ENCODE measurements around the gene EIF4G2. TPM values are rescaled to one million over a fixed set of nuclear protein-coding genes. Genes with fewer than 3 reads are reported as not detected.

EIF4G2 gene
- total RNA-seq, 2 experiments from 2014 or later: 586 to 630 TPM

DNA sequence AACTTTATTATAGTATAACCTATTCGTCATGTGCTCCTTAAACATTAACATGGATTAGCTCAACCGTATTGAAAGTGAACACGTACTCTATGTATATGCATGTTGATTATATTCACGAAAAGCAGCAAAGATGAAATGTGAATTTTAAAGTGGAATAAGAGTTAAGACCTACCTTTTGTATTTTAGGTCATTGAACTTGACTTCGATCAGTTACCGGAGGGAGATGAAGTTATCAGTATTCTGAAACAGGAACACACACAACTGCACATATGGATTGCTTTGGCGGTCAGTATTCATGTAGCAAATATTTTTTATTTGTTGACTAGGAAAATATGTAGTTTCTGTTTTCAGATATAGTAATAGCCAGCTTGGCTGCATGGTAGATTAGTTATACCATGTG lies 56.2 kb downstream of the EIF4G2 start:
- Mint-ChIP-seq H3K27me3 (no peaks in the 10 kb centered on the region), H3K36me3 (peaks cover 8% of the 10 kb centered on the region), H3K9me3 (no peaks in the 10 kb centered on the region), H3K27ac (no peak overlapping the region), H3K4me3 (peak overlapping the region; percentile 87), H3K4me1 (peaks cover 22% of the 10 kb centered on the region)
- no peak for ATAC-seq (ENCODE audit: low read depth)
- POLR2A ChIA-PET: interaction anchor here (2.9 kb wide), 1 partner anchor 57 kb away, joined by 19 read pairs; the partner anchor contains the start of gene EIF4G2
- no peak for DNase-seq

DNA sequence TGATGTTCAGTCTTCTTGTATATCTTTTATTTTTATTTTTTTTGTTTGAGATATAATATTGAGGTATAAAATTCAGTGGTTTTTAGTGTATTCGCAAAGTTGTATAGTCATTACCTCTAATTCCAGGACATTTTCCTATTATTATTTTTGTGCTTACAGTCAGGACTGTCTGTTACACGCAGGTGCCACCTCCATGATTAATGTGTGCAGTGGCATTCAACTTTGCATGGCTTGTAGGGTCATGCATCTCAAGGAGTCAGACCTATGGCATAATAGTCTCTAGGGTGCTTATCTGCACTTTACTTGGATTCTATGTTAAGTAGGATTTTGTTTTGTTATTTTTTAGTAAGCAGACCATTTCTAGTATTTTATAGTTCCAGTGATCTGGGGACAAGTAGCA lies 56.7 kb downstream of the EIF4G2 start:
- DNase-seq: no peak
- H3K4me1 Mint-ChIP-seq: peaks cover 22% of the 10 kb centered on the region
- ATAC-seq (ENCODE audit: low read depth): no peak
- H3K4me3 Mint-ChIP-seq: peak overlapping the region; percentile 87
- no peaks in the 10 kb centered on the region for H3K9me3 Mint-ChIP-seq
- peak overlapping the region; percentile 84 for H3K27ac Mint-ChIP-seq
- H3K36me3 Mint-ChIP-seq: peaks cover 8% of the 10 kb centered on the region
- H3K27me3 Mint-ChIP-seq: no peaks in the 10 kb centered on the region
- POLR2A ChIA-PET: interaction anchor here (1.5 to 2.9 kb wide), 2 partner anchors 14 to 57 kb away, joined by 4 to 19 read pairs; partner anchors contain the start of gene EIF4G2

DNA sequence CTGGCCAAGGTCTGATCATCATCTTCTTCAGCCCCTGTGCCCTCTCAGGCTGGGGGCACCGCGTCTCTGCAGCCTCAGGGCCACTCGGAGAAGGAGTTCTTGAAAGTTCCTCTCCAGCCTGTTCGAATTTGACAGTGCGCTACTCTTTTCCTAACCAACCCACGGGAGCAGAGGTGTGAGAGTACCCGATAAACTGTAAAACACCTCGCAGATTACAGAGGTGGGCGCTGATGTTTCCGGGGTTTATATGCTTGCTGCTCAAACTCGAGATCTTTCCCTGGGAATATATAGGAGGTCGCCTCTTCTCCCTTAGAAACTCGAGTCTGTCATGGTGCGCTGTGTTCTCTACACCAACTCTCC lies 57.2 kb downstream of the EIF4G2 start:
- DNase-seq (no peak), ATAC-seq (ENCODE audit: low read depth) (peak; percentile 11)

DNA sequence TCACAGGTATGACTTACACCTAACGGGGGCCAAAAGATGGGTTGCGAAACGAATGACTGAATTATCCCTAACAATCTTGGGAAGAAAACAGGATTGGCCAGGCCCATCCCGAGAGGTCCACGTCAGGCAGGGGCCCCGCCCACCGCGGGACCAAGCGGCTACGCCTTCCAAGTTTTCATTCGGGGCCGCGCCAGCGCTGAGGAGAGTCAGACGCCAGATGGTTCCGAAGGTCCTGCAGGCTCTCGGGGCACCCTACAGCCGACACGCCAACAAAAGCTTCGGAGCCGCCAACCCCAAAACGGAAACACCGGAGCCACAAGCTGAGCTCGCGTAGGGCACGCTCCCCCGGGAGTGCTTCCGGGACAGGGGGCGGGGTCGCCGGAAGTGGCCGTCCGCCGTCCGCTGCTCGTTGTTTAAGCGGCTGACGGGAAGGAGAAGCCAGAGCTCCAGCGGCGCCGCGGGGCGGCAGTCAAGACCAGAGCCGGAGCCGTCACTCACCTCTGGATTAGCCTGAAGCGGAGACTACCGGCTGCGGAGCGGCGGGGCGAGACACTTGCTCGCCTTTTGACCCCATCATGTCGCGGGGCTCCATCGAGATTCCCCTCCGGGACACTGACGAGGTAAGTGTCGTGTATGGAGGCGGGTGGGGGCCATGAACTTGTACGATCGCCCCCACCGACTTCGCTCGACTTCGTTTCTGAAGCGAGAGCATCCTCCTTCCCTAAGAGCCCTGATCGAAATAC lies 57.7 kb downstream of the EIF4G2 start, which contains the start of gene CTR9:
Gene CTR9, plus strand, starts transcription at position 409 of the 743 bp plus-strand sequence. Its CDS starts 167 bp downstream, at position 576.
- POLR2A ChIA-PET: interaction anchor here (0.8 to 2.9 kb wide), 8 partner anchors 13 to 299 kb away, joined by 3 to 19 read pairs (median 4); partner anchors contain the start of genes EIF4G2 and ZBED5
- peak within 1 kb of the TSS; percentile 87 for H3K4me3 Mint-ChIP-seq
- peak; percentile 88 for ATAC-seq (ENCODE audit: low read depth)
- H3K36me3 Mint-ChIP-seq: peaks cover 8% of the 10 kb centered on the region
- H3K27ac Mint-ChIP-seq: peak within 1 kb of the TSS; percentile 84
- H3K27me3 Mint-ChIP-seq: no peaks in the 10 kb centered on the region
- H3K9me3 Mint-ChIP-seq: no peaks in the 10 kb centered on the region
- peaks cover 22% of the 10 kb centered on the region for H3K4me1 Mint-ChIP-seq
- peak; percentile 94 for DNase-seq

More for the DNA sequence above, 57.2 kb downstream of the EIF4G2 start:
- peaks cover 8% of the 10 kb centered on the region for H3K36me3 Mint-ChIP-seq
- no peaks in the 10 kb centered on the region for H3K27me3 Mint-ChIP-seq
- POLR2A ChIA-PET: interaction anchor here (0.8 to 2.9 kb wide), 7 partner anchors 14 to 299 kb away, joined by 4 to 19 read pairs (median 5); partner anchors contain the start of genes EIF4G2 and ZBED5
- H3K9me3 Mint-ChIP-seq: no peaks in the 10 kb centered on the region
- peak overlapping the region; percentile 87 for H3K4me3 Mint-ChIP-seq
- H3K27ac Mint-ChIP-seq: peak overlapping the region; percentile 84
- H3K4me1 Mint-ChIP-seq: peaks cover 22% of the 10 kb centered on the region

DNA sequence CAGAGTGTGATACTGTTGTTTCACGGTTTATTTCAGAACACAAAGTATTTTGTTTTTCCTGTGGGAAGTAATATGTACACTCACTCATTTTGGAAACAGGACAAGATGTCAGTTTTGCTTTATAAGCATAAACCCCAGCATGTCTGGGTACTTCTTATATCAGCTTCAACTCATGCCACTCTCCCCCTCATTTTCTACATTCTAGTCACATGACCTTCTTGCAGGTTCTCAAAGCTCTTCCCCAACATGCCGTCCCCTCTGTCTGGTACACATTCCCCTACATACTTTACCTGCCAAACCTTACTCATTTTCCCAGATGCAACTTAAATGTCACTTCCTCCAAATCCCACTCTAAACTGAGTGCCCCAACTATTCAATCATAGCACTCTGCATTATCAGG lies 59.2 kb downstream of the EIF4G2 start:
- ATAC-seq (ENCODE audit: low read depth) (no peak), DNase-seq (no peak)
- Mint-ChIP-seq H3K4me3 (peak overlapping the region; percentile 15), H3K27ac (no peak overlapping the region), H3K27me3 (no peaks in the 10 kb centered on the region), H3K9me3 (no peaks in the 10 kb centered on the region), H3K36me3 (peaks cover 4% of the 10 kb centered on the region), H3K4me1 (peaks cover 23% of the 10 kb centered on the region)
- POLR2A ChIA-PET: interaction anchor here (1.0 kb wide), 1 partner anchor 60 kb away, joined by 4 read pairs; the partner anchor contains the start of gene EIF4G2

DNA sequence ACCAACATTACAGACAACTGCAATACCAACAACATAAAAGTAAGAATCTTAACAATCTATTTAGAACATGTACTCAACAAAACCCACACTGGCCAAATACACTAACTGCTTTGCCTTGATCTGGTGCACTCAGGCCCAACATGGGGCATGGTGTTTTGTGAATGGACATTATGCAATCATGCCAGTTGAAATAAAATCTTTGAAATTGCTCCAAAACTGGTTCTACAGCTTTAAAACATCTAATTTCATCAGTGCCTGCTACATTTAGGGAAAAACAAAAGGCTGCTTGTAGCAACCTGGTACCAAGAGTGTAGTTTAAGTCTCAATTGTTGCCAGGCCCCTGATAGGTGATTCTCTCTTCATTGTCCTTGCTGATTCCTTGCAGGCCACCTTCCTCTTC lies 61.0 kb downstream of the EIF4G2 start:
- DNase-seq: no peak
- no peak for ATAC-seq (ENCODE audit: low read depth)
- Mint-ChIP-seq H3K9me3 (no peaks in the 10 kb centered on the region), H3K36me3 (peaks cover 4% of the 10 kb centered on the region), H3K27me3 (no peaks in the 10 kb centered on the region), H3K4me1 (peaks cover 37% of the 10 kb centered on the region), H3K27ac (no peak overlapping the region), H3K4me3 (no peak overlapping the region)
- POLR2A ChIA-PET: no interaction called here

Other genes with a start within 250 kb of the EIF4G2 start
- gene LYVE1, start 240.3 kb downstream of the EIF4G2 start, total RNA-seq: not detected
- gene IRAG1, start 115.2 kb downstream of the EIF4G2 start, total RNA-seq: not detected
- gene CTR9, start 57.7 kb downstream of the EIF4G2 start, total RNA-seq: 10 to 100 TPM; 45.3 to 47.6 TPM
- gene ZBED5, start 49.1 kb upstream of the EIF4G2 start, total RNA-seq: 10 to 100 TPM; 69.7 to 72.0 TPM